HepG2 (cell line): ENCODE measurements around the gene MAFF. TPM values are rescaled to one million over a fixed set of nuclear protein-coding genes. Genes with fewer than 3 reads are reported as not detected.

ENCODE experiments used
- AGO1 ChIP-seq: fragments of 200-400 bp; formaldehyde crosslinking; IDR thresholded peaks from 2 replicates; pipeline ENCODE4 v1.6.1; 2017; ENCODE audit warnings: mild to moderate bottlenecking, low read depth, low read length, moderate library complexity; ENCODE audit not compliant: poor library complexity, severe bottlenecking
- ARID5B ChIP-seq: IDR thresholded peaks from 2 replicates; pipeline ENCODE4 v1.4.0; 2020; ENCODE audit warnings: mild to moderate bottlenecking, missing genetic modification reagents
- CREB1 ChIP-seq, 2 experiments: fragments of 450-650 bp in 1 of 2; IDR thresholded peaks; 2 replicates each; pipeline ENCODE4 v1.6.1; 2016 to 2017; ENCODE audit warnings: control low read depth in 1 of 2, mild to moderate bottlenecking in 1 of 2, missing compliant biosample characterization in 1 of 2, missing genetic modification characterization in 1 of 2
- E2F1 ChIP-seq: sonication (generic); formaldehyde crosslinking; IDR thresholded peaks from 2 replicates; pipeline ENCODE4 v1.5.0; 2020; ENCODE audit warnings: missing genetic modification reagents
- ELF3 ChIP-seq: IDR thresholded peaks from 2 replicates; pipeline ENCODE4 v1.6.1; 2016; ENCODE audit warnings: missing genetic modification reagents, missing compliant biosample characterization
- EP300 ChIP-seq, 3 experiments: sonication (generic) in 1 of 3; formaldehyde crosslinking in 1 of 3; IDR thresholded peaks; 2 replicates each; pipeline versions ENCODE4 v1.5.1 to v1.6.1; 2011 to 2020; ENCODE audit warnings: low read depth in 2 of 3, low read length in 2 of 3, borderline replicate concordance in 1 of 3, improper control_type of control experiment in 1 of 3, mild to moderate bottlenecking in 1 of 3, missing genetic modification reagents in 1 of 3, moderate library complexity in 1 of 3
- FOXO1 ChIP-seq: sonication (generic); formaldehyde crosslinking; IDR thresholded peaks from 2 replicates; pipeline ENCODE4 v1.4.0; 2020; ENCODE audit warnings: missing genetic modification reagents
- MXI1 ChIP-seq: IDR thresholded peaks from 3 replicates; pipeline ENCODE4 v1.6.1; 2012; ENCODE audit warnings: low read depth, low read length, inconsistent platforms, borderline replicate concordance
- NCOA2 ChIP-seq: sonication (generic); formaldehyde crosslinking; IDR thresholded peaks from 2 replicates; pipeline ENCODE4 v1.8.0; 2022; ENCODE audit warnings: inconsistent platforms
- SOX5 ChIP-seq: IDR thresholded peaks from 2 replicates; pipeline ENCODE4 v1.6.1; 2016; ENCODE audit warnings: borderline replicate concordance
- TFDP2 ChIP-seq: sonication (generic); formaldehyde crosslinking; IDR thresholded peaks from 2 replicates; pipeline ENCODE4 v1.4.0; 2020; ENCODE audit warnings: missing genetic modification reagents
- polyA plus RNA-seq, 8 experiments: library from polyadenylated mRNA; depleted of rRNA in 3 of 8; stranded (reverse) in 7 of 8; unstranded in 1 of 8; fragments of >200 nt; fragmentation: Illumina TruSeq in 4 of 8; extraction: Trizol in 4 of 8; gene quantifications; 2 replicates each; pipeline versions ENCODE4 v1.2.1 to v1.2.3, GENCODE V29; 2011 to 2016; ENCODE audit warnings: low read depth in 4 of 8, missing spikeins in 1 of 8, mixed read lengths in 1 of 8; ENCODE audit not compliant: insufficient read depth in 1 of 8
- total RNA-seq, 5 experiments: library from RNA; depleted of rRNA; stranded (reverse); fragments of >200 nt; fragmentation: Illumina TruSeq; extraction: Trizol; gene quantifications; 2 replicates each; pipeline ENCODE4 v1.2.3, GENCODE V29; 2016; ENCODE audit warnings: low read depth in 1 of 5
- TF ChIP-seq, protein P1 (sequence below): sonication (generic); formaldehyde crosslinking; IDR thresholded peaks from 2 replicates; pipeline ENCODE4 v1.4.0; 2020; ENCODE audit warnings: missing genetic modification reagents
- TF ChIP-seq, protein P2 (sequence below): IDR thresholded peaks from 2 replicates; pipeline ENCODE4 v1.6.1; 2012; ENCODE audit warnings: low read depth, low read length, improper control_type of control experiment

MAFF gene
- total and polyA plus RNA-seq, 2 of the 13 experiments (the other 11 are each of a cell fraction or from before 2014, with no cell fraction given): 5.4 to 14.3 TPM

DNA sequence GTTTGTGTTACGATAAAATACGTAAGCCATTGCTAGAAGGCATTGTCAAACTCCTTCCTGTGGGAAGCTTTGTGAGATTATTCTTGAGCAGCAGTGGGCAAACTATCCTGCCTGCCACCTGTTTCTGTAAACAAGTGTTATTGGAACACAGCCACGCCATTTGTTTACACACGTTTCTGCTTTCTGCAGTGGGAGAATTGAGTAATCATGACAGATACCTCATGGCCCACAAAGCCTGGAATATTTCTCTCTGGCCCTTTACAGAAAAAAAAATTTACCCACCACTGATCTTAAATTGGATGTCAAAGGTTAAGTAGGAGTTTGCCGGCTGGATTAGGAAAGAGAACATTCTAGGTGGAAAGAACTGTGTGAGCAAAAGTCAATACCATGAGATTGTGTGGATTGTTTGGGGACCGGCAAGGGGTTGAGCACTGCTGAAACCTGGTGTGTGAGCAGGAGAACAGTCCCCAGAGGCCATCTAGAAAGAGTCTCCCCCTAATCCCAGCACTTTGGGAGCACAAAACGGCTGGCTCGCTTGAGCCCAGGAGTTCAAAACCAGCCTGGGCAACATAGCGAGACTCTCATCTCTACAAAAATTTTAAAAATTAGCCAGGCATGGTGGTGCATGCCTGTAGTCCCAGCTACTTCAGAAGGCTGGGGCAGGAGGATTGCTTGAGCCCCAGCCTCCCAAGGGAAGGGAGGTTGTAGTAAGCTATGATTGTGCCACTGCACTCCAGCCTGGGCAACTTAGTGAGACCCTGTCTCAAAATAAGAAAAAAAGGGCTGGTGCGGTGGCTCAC is 14.2 kb upstream of the MAFF start (continued):
- TF ChIP-seq, protein P1, sequence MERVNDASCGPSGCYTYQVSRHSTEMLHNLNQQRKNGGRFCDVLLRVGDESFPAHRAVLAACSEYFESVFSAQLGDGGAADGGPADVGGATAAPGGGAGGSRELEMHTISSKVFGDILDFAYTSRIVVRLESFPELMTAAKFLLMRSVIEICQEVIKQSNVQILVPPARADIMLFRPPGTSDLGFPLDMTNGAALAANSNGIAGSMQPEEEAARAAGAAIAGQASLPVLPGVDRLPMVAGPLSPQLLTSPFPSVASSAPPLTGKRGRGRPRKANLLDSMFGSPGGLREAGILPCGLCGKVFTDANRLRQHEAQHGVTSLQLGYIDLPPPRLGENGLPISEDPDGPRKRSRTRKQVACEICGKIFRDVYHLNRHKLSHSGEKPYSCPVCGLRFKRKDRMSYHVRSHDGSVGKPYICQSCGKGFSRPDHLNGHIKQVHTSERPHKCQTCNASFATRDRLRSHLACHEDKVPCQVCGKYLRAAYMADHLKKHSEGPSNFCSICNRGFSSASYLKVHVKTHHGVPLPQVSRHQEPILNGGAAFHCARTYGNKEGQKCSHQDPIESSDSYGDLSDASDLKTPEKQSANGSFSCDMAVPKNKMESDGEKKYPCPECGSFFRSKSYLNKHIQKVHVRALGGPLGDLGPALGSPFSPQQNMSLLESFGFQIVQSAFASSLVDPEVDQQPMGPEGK (CRISPR knock-in tag): 0 out of 2 replicates have a peak, but pooled peaks have one; percentile 13
- TF ChIP-seq E2F1 (CRISPR knock-in tag) (0 out of 2 replicates have a peak, but pooled peaks have one; percentile 22), EP300 (IDR thresholded peaks at IDR 0.05; ENCODE audit: low read depth in 2 of 2, low read length in 2 of 2) (peak in 1 of 2 experiments; percentile 64; a peak in 2 of 4 replicates), EP300 (CRISPR knock-in tag; IDR thresholded peaks at IDR 0.05; ENCODE audit: borderline replicate concordance) (no peak), SOX5 (CRISPR knock-in tag) (peak; percentile 66; the same call in 1 of the 2 replicates), FOXO1 (peak; percentile 43; the same call in 1 of the 2 replicates), ELF3 (peak; percentile 40; the same call in 1 of the 2 replicates), NCOA2 (0 out of 2 replicates have a peak, but pooled peaks have one; percentile 9), CREB1 (IDR thresholded peaks at IDR 0.05) (no peak), CREB1 (CRISPR knock-in tag; IDR thresholded peaks at IDR 0.05) (peak; percentile 71; the same call in 1 of the 2 replicates), ARID5B (CRISPR knock-in tag) (peak; percentile 75; the same call in 1 of the 2 replicates), TFDP2 (CRISPR knock-in tag) (0 out of 2 replicates have a peak, but pooled peaks have one; percentile 17), AGO1 (no peak), MXI1 (peak; percentile 65; the same call in 1 of the 3 replicates)
- TF ChIP-seq, protein P2, sequence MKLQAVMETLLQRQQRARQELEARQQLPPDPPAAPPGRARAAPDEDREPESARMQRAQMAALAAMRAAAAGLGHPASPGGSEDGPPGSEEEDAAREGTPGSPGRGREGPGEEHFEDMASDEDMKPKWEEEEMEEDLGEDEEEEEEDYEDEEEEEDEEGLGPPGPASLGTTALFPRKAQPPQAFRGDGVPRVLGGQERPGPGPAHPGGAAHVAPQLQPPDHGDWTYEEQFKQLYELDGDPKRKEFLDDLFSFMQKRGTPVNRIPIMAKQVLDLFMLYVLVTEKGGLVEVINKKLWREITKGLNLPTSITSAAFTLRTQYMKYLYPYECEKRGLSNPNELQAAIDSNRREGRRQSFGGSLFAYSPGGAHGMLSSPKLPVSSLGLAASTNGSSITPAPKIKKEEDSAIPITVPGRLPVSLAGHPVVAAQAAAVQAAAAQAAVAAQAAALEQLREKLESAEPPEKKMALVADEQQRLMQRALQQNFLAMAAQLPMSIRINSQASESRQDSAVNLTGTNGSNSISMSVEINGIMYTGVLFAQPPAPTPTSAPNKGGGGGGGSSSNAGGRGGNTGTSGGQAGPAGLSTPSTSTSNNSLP: 0 out of 2 replicates have a peak, but pooled peaks have one; percentile 21
